ENCODE data around the gene DDX25. TPM values are rescaled to one million over a fixed set of nuclear protein-coding genes. Genes with fewer than 3 reads are reported as not detected.

The DDX25 gene
- polyA plus RNA-seq, 3 donors = not detected

GRCh38 chr11:125953401-125953935 lies 49.2 kb downstream of the DDX25 start:
- Mint-ChIP-seq H3K27ac (no peak overlapping the region), H3K4me1 (no peaks in the 10 kb centered on the region), H3K36me3 (no peaks in the 10 kb centered on the region), H3K9me3 (peaks cover 0 to 2% (median 0%) of the 10 kb centered on the region in 7 donors), H3K27me3 (ENCODE audit: low read depth in 3 of 3) (peaks cover 2 to 5% (median 3%) of the 10 kb centered on the region in 3 donors), H3K4me3 (no peak overlapping the region)
- H2AFZ ChIP-seq (ENCODE audit: insufficient read depth, low read depth, low read length, poor library complexity, severe bottlenecking) = no peak overlapping the region
- 89% methylated on average over 13 of the region's 20 CpGs for WGBS (ENCODE audit: insufficient coverage)
- H3K27me3 ChIP-seq (ENCODE audit: control insufficient read depth in 2 of 2, insufficient read depth in 2 of 2, low read length in 2 of 2) = no peaks in the 10 kb centered on the region
- H3K4me3 ChIP-seq (replicated peaks in 1 of 3; ENCODE audit: low read depth in 2 of 3, low read length in 3 of 3) = no peak overlapping the region
- H3K4me1 ChIP-seq (ENCODE audit: control insufficient read depth in 1 of 2, insufficient read depth in 2 of 2, low read length in 2 of 2) = no peaks in the 10 kb centered on the region
- no peaks in the 10 kb centered on the region for H3K79me2 ChIP-seq (ENCODE audit: insufficient read depth, low read length)
- H3K36me3 ChIP-seq (replicated peaks in 1 of 2; ENCODE audit: control insufficient read depth in 1 of 2, insufficient read depth in 2 of 2, low read length in 2 of 2) = no peaks in the 10 kb centered on the region
- TF ChIP-seq CTCF (IDR thresholded peaks at IDR 0.05) = no peak
- no peak for DNase-seq
- intact Hi-C loops (cut with micrococcal nuclease) = no loop called here
- no peaks in the 10 kb centered on the region for H3K9me3 ChIP-seq (replicated peaks in 1 of 2; ENCODE audit: control insufficient read depth in 1 of 2, insufficient read depth in 1 of 2, low read length in 2 of 2)
- H3K9ac ChIP-seq (ENCODE audit: insufficient read depth, low read length, poor library complexity, severe bottlenecking) = no peak overlapping the region
- no peak overlapping the region for H3K27ac ChIP-seq (ENCODE audit: low read depth in 1 of 2, low read length in 2 of 2)
- H3K4me2 ChIP-seq (replicated peaks; ENCODE audit: extremely low read depth, low read length, poor library complexity, severe bottlenecking) = no peak overlapping the region
- H4K20me1 ChIP-seq (ENCODE audit: insufficient read depth, low read length) = no peaks in the 10 kb centered on the region

GRCh38 chr11:125954123-125954944 lies 50.0 kb downstream of the DDX25 start:
- Histone ChIP-seq H3K9me3 (replicated peaks in 1 of 2; ENCODE audit: control insufficient read depth in 1 of 2, insufficient read depth in 1 of 2, low read length in 2 of 2) (no peaks in the 10 kb centered on the region), H2AFZ (ENCODE audit: insufficient read depth, low read depth, low read length, poor library complexity, severe bottlenecking) (no peak overlapping the region), H3K79me2 (ENCODE audit: insufficient read depth, low read length) (no peaks in the 10 kb centered on the region), H3K27ac (ENCODE audit: low read depth in 1 of 2, low read length in 2 of 2) (no peak overlapping the region), H3K9ac (ENCODE audit: insufficient read depth, low read length, poor library complexity, severe bottlenecking) (no peak overlapping the region), H4K20me1 (ENCODE audit: insufficient read depth, low read length) (no peaks in the 10 kb centered on the region), H3K27me3 (ENCODE audit: control insufficient read depth in 2 of 2, insufficient read depth in 2 of 2, low read length in 2 of 2) (no peaks in the 10 kb centered on the region), H3K4me3 (replicated peaks in 1 of 3; ENCODE audit: low read depth in 2 of 3, low read length in 3 of 3) (no peak overlapping the region), H3K36me3 (replicated peaks in 1 of 2; ENCODE audit: control insufficient read depth in 1 of 2, insufficient read depth in 2 of 2, low read length in 2 of 2) (no peaks in the 10 kb centered on the region), H3K4me1 (ENCODE audit: control insufficient read depth in 1 of 2, insufficient read depth in 2 of 2, low read length in 2 of 2) (no peaks in the 10 kb centered on the region), H3K4me2 (replicated peaks; ENCODE audit: extremely low read depth, low read length, poor library complexity, severe bottlenecking) (no peak overlapping the region)
- H3K27me3 Mint-ChIP-seq (ENCODE audit: low read depth in 3 of 3) = peaks cover 2 to 3% (median 3%) of the 10 kb centered on the region in 3 donors
- TF ChIP-seq CTCF (IDR thresholded peaks at IDR 0.05) = no peak
- no peak for DNase-seq
- H3K4me3 Mint-ChIP-seq = no peak overlapping the region
- H3K4me1 Mint-ChIP-seq = no peaks in the 10 kb centered on the region
- no peaks in the 10 kb centered on the region for H3K36me3 Mint-ChIP-seq
- WGBS (ENCODE audit: insufficient coverage) = 87% methylated on average over 18 of the region's 21 CpGs
- no peak overlapping the region for H3K27ac Mint-ChIP-seq
- H3K9me3 Mint-ChIP-seq = peaks cover 0 to 2% (median 0%) of the 10 kb centered on the region in 7 donors
- intact Hi-C loops (cut with micrococcal nuclease) = no loop called here
